ENCODE data around the gene SYT8. TPM values are rescaled to one million over a fixed set of nuclear protein-coding genes. Genes with fewer than 3 reads are reported as not detected.
A peak's percentile ranks its signal among the peaks of the same experiment; 100 is the strongest.

The SYT8 gene
- polyA plus RNA-seq, 10 donors = 0.26 to 2.8 (median 0.58) TPM

DNA sequence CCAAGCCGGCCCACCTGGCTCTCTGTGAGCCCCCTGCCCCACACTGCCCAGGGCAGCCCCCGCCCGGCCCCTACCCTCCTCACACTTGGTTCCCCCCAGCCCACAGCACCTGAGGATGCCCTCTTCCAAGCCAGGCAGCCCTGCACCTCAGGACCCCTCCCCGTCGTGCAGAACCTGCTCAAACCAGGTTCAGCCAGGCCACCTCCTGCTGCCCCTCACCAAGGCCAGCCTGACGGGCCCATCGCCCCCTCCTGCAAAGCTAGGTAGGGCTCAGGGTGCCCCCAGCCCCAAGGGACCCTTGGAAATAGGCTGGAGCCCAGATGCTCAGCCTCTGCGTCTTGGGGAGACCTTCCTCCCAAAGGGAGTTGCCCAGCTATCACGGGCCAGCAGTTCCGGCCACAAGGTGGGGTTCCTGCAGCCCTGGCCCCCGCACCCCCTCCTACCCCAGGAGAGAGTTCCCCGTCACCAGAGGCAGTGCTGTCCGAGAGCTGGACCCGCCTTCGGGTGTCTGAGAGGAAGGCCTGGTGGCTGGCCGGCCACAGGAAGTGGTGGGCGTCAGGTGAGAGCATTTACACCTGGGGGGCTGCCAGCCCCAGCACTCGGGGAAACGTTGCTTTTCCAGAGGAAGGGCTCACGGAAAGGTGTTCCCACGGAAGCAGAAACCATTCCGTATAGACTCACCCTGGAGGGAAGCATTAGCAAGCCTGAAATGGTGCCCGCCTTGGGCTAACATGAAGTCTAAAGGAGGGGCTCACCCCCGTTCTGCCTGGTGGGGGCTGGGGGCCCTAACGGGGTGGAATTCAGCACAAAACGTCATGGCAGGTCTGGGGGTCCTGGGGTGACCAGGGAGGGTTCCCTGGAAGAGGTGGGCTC lies 3.2 kb upstream of the SYT8 start:
- DNase-seq = peak in 1 of 3 donors; percentile 10

DNA sequence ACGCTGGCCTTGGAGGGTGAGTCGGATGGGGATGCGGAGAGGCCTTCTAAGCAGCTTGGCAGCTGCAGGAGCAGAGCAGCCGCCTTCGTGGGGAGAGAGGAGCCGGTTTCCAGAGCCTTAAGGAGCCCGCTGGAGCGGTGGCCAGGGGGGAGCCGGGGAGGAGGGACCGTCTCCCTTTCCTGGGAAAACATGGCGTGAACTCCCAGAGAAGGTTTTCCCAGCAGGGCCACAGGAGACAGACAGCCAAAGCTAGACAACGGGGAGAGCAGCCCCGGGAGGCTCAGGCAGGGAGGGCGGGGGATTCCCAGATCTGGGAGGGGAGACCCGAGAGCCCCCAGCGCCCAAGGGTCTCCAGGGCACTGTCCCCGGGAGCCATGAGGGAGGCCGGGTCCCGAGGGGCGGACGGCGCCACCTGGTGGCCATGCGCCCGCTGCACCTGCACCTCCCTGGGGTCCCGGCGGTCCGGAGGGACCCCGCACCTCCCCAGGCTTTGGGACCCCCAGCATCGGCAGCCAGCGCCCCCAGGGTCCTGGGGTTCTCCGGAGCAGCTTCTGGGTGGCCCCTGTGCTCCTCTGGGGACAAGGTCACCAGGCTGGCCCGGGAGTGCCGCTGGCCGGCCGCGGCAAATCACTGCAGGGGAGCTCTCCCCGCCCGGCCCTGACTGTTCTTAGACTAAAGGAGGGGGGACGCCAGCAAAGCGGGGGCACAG lies 2.4 kb upstream of the SYT8 start:
- peak in 1 of 3 donors; percentile 64 for DNase-seq

DNA sequence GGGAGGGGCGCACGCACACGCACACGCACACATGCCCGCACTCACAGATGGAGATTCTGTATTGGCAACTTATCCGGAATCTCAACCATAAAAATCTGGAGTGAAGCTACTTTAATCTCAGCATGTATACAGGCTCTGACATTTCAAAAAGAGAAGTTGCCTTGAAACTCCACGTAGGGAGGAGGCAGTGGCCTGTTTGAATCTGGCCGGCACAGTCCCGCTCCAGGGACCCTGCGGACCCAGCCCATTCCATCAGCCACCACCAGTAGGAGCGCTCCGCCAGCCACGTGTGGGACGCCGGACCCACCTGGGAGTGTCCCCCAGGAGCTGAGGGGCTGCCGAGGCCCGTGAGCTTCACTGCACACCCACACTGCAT lies 1.9 kb upstream of the SYT8 start:
- peak in 1 of 3 donors; percentile 61 for DNase-seq

DNA sequence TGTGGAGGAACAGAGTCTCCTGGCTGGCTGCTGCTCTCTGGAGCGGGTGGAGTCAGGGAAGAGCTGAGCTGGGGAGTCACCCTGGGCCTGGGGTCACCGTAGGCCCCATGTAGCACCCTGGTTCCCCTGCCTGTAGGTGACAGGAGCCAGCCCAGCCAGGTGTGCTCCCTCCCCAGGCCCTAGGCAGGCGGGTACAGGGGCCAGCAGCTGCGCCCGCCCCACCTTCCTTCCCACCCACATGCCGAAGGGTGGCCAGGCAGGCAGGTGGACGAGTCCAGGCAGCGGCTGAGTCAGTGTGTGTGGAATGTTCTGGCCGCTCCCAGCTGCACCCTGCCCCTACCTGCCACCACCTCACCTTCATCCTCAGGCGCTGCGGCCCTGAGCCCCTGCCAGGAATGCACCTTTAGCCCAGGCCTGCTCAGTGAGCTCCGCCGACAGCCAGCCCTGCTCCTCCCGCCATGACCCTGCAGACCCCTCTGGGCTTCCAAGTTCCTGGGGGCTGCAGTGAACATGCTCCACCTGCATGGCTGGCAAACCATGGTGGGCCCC lies 654 bp upstream of the SYT8 start:
- no peak for DNase-seq

DNA sequence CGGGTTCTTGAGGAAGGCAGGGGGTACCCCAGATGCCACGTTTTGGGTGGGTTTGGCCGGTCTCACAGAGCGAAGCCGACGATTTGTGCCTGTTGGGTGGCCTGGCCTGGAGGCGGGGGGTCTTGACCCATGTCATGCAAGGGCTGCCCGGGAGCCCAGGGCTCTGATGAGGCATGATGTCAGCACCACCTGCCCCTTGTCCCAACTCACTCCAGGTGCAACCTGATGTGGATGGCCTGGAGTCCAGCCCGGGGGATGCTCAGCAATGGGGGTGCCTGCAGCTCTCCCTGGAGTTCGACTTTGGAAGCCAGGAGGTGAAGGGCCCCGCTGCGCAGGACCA lies 851 bp downstream of the SYT8 start:
- no peak for DNase-seq

DNA sequence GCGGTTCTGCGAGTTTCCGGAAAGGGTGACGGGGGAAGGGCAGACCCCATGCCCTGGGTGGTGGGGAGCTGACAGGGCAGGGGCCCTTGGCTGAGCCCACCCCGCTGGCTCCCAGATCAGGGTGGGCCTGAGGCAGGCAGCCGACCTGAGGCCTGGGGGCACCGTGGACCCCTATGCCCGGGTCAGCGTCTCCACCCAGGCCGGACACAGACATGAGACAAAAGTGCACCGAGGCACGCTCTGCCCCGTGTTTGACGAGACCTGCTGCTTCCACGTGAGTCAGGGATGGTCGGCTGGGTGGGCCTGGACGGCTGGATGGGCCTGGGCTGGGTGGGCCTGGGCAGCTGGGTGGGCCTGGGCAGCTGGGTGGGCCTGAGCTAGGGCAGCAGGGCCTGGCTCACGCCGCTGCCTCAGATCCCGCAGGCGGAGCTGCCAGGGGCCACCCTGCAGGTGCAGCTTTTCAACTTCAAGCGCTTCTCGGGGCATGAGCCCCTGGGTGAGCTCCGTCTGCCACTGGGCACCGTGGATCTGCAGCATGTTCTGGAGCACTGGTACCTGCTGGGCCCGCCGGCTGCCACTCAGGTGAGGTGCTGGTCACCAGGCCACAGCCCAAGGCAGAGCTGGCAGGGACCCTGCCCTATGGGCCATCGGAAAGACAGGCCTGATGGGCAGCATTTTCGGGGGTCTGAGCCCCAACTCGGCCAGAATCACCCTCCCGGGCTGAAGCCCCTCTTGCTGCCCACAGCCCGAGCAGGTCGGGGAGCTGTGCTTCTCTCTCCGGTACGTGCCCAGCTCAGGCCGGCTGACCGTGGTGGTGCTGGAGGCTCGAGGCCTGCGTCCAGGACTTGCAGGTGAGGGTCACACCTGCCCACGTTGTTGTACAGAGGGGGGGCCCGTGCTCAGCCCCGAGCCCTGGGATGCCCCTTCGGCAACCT lies 1.5 kb downstream of the SYT8 start:
- no peak for DNase-seq

DNA sequence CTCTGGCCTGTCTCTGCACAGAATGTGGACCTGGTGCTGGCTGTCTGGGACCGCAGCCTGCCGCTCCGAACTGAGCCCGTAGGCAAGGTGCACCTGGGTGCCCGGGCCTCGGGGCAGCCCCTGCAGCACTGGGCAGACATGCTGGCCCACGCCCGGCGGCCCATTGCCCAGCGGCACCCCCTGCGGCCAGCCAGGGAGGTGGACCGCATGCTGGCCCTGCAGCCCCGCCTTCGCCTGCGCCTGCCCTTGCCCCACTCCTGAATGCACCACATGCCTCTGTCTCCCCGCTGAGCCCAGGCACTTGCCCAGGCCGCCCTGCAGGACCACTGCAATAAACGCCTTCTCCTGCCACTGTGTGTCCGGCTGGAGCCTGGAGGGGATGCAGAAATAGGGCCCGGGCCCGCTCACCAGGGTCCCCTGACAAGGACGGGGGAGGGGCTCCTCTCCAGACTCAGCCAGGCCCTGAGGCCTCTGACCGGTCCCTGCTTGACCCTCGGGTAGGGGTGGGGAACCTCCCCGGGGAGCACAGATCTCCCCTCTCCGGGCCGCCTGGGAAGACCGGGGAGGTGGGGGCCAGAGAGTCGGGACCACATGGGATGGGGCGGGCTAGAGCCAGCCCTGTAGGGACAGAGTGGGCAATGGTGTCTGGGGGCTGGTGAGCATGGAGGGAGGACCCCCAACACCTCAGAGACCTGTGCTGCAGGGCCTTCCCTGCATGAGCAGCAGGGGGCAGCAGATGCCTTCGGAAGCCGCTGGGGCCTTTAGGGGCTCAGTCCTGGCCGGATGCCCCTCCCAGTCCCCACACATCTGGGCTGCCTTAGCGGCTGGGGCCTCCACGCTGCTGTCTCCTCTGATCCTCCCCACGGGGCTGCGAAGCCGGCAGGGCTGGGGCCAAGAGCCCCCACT lies 2.6 kb downstream of the SYT8 start:
- peak; percentile 60 to 92 (median 86) for DNase-seq

DNA sequence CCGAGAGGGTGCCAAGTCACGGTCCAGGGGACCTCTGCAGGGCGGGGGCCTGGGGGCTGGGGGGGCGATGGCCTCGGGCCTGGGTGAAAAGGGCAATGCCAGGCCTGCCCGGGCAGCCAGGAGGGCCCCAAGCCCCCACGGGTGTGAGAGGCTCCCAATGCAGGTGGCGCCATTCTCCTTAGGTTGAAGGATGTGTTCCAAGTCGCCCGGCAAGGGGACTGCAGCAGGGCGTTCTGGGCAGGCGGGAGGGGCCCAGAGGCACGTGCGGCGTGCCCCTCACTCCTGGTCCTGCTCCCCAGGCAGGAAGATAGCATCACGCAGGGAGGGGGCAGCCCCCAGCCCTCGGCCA lies 3.3 kb downstream of the SYT8 start:
- DNase-seq = no peak

DNA sequence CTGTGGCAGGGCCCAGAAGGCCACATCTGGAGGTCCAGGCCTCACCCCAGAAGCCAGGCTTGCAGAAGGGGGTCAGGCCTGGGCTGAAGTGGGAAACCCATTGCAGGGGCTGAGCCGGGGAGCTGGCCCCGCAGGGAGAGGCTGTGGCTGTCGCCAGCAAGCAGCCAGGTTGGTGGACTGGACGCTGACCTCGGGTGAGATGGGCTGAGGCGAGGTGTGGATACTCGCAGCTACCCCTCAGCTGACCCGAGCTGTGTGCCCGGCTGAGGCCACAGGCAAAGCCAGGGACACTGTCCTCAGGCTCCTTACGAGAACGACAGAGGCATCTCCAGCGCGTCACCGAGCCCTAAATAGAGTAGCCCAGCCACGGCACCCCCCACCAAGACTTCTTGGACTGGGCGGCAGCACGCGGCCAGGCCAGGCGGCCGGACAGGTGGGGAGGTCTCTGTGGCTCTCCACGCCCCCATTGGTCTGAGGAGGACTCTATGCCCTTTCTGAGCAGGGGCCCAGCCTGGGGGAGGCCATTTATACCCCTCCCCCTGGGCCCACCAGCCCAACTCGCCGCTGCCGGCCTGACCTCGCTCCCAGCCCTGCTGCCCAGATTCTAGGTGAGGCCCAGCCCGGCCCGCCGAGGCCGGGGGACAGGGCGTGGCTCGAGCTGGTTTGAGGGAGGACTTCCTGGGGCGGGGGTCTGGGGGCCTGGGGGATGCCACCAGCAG lies 3.8 kb downstream of the SYT8 start, which contains the start of gene TNNI2:
Gene TNNI2, plus strand, starts transcription at position 556 of the 719 bp plus-strand sequence. CDS start 716 bp downstream, outside the sequence.
- peak; percentile 58 to 74 (median 67) for DNase-seq

DNA sequence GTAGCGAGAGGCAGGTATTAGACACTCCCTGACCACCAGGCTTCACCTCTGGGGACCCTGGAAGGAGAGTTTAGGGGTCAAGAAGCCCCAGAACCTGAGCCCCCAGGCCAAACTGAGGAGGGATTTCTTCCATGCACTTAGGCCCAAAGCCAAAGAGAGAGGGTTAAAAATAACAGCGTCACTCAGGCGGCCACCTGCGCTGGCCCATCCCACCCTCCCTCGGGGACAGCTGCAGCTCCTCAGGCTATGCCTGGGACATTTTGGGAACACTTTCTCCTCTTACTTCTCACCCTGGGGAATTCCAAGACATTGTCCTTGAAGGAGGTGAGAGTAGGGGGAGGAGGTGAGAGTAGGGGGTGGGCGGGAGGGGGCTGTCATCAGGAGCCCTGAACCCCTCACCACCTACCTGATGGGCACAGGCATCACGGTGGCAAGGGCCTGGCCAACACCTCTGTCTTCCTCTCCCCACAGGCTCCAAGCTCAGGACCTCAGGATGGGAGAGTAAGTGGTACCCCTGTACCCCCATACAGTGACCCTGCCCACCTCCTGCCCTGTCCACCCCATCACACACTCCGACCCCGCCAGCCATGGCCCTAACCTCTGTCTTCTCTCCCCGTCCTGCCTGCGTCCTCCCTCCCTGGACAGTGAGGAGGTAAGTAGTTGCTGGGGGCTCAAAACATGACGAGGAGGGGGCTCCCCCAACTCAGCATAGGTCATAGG lies 4.6 kb downstream of the SYT8 start:
- DNase-seq = peak in 1 of 3 donors; percentile 54

DNA sequence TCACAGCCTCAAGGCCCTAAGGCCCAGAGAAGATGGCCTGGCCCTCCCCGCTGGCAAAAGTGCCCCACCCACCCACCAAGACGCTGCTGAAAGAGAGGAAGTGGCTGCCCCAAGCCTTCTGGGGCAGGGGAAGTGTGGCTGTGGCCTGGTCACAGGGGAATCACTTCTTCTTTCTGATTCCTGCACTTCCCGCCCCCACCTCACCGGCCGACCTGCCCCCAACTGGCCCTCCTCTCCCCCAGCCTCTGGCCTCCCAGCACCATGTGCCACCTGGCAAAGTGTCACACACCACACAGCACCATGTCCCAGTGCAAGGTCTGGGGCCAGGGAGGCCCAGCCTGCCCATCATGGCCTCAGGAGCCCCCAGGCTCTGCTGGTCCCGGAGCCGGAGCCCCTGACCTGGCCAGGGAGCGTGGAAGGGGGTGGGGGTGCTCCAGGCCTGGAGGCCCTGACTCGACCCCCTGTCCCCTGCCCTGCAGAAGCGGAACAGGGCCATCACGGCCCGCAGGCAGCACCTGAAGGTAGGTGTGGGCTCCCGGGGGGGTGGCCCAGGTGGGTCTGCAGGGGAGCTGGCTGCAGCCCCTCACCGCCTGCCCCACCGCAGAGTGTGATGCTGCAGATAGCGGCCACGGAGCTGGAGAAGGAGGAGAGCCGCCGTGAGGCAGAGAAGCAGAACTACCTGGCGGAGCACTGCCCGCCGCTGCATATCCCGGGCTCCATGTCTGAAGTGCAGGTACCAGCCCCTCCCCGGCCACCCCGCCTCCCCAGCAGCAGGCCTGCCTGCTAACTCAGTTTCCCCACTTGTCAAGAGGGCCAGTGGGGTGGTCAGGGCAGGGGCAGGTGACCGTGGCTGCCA lies 5.4 kb downstream of the SYT8 start:
- DNase-seq = no peak

DNA sequence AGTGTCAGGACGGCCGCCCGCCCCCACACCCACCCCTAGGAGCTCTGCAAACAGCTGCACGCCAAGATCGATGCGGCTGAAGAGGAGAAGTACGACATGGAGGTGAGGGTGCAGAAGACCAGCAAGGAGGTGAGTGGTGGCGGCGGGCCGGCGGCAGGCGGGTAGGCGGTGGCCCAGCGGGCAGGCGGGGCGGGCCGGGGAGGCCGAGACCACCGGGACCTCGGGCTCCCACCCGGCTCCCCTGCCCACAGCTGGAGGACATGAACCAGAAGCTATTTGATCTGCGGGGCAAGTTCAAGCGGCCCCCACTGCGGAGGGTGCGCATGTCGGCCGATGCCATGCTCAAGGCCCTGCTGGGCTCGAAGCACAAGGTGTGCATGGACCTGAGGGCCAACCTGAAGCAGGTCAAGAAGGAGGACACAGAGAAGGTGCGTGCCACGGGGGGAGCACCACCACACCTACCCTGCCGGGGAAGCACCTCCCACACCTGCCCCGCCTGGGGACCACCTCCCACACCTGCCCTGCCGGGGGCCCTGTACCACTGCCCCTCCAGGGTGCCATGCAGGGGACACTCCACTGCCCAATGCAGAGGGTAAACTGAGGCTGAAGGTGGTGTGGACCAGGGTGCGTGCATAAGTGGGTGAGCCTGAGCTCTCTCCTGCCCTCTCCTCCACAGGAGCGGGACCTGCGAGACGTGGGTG lies 6.1 kb downstream of the SYT8 start:
- no peak for DNase-seq

DNA sequence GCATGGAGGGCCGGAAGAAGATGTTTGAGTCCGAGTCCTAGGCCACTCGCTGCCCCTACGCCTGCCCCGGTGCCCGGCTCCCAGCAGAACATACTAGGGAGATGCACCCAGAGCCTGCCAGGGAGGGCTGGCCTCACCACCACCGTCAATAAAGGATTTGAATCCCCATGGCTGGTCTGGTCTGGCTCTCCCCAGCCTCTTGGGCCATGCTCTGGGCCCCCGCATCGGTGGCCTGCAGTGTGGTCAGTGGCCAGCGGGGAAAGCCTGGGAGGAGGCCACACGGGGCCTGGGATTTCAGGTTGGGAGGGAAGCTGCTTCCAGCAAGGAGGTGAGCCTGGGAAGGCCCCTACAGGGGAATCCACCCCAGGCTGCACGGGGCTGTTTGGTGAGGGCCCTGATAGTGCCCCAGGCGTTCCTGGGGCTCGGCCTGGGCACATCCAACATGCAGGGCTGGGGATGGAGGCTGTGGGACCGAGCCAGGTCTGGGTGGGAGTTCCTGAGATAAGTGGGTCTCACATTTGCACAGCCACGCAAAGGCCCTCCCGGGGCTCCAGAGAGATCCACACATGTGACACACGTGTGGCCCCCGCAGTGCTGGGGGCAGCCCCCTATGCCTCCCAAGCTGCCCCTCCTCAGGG lies 6.8 kb downstream of the SYT8 start:
- no peak for DNase-seq

DNA sequence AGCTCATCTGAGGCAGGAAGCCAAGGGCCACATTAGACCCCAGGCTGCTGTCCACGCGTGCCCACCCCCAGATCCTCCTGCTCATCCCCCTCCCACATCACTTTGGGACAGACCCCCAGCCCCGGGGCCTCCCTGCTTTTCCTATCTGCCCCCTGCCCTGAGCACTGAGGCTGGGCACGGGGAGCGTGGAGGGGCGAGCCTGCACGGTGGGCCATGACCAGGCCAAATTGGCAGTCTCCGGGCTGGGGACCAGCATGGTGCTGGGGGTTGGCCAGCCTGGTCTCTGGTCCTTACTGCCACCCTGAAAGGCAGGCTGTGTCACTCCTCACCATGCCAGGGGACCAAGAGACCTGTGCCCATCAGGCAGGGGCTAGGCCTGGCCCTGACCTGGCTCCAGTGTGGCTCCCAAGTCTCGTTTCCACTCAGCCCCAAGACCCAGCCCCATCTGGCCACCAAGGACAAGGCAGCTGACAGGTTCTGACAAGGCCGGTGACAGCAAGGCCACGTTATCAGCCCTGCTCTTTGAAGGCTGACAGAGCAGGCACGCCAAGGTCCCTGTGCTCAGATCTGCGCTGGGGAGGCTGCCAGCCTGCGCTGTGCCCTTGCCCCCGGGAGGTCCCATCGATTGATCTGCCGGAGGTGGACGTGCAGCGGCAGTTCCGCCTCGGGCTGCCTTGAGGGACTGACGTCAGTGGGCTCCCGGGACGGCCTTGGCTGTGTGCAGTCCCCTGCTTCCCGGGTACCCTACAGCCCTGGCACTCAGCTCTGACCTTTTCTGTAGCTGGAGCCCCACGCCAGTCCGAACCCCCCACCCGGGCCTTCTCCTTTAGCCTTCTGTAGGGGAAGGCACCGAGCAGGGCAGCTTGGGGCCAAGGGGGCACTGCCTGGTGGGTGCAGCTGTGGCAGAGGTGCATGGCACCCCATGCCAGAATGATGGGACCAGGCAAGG lies 7.6 kb downstream of the SYT8 start:
- DNase-seq = no peak

DNA sequence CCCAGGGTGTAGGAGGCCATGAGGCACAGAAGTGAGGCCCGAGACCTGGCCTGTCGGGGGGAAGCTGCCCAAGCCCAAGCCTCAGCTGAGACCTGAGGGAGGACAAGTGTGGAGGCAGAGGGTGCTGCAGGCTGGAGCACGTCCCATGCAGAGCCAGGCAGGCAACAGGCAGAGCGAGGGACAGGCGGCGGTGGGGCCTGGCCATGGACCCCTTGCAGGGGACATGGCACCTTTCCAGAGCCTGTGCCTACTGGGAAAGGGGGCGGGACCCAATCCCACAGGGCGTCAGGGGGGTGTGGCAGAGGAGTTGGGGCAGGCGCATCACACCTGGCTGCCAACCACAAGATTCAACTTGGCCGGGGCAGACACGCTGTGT lies 8.3 kb downstream of the SYT8 start:
- DNase-seq = no peak

DNA sequence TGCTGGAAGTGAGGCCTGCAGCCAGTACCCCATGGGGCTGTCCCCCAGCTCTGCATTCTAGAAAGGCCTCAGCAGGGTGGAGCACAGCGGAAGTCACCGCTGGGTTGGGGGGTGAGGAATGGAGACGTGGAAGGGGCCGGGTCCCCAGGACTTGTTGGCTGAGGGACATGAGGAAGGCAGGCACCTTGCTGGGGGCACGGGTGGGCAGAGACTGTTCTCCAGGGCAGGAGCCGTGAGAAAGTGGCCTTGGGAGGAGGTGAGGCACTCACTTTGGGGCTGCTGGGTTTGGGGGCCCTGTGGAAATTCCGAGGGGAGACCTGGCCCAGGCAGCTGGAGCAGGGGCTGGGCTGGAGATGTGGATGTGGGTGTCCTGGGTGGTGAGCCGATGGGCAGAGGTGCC lies 9.0 kb downstream of the SYT8 start:
- no peak for DNase-seq
